Smooth muscle cell (in vitro differentiated cells): Measurements from ENCODE around the gene ARF5. TPM values are rescaled to one million over a fixed set of nuclear protein-coding genes. Genes with fewer than 3 reads are reported as not detected.

Experiments used
- DNase-seq: peaks from one replicate; lab custom pipeline; 2025; ENCODE audit not compliant: unreplicated experiment; lab: John Stamatoyannopoulos, UW
- H2AFZ ChIP-seq: fragments of 200-600 bp; sonication (generic); 2 replicates; pipeline ENCODE4 v1.6.0; 2016; ENCODE audit warnings: antibody characterized with exemption, low read depth, mild to moderate bottlenecking
- H3F3A ChIP-seq: fragments of 200-600 bp; sonication (generic); 2 replicates; pipeline ENCODE4 v1.6.0; 2017; ENCODE audit warnings: antibody characterized with exemption, low read depth
- H3K27ac ChIP-seq: fragments of 200-600 bp; sonication (generic); 2 replicates; pipeline ENCODE4 v1.5.1; 2016; ENCODE audit warnings: low read depth, mild to moderate bottlenecking
- H3K27me3 ChIP-seq: fragments of 200-600 bp; sonication (generic); 2 replicates; pipeline ENCODE4 v1.6.1; 2016; ENCODE audit warnings: low read depth, mild to moderate bottlenecking
- H3K36me3 ChIP-seq: fragments of 200-600 bp; sonication (generic); 2 replicates; pipeline ENCODE4 v1.5.1; 2016; ENCODE audit warnings: low read depth
- H3K4me1 ChIP-seq: fragments of 200-600 bp; sonication (generic); 2 replicates; pipeline ENCODE4 v1.5.1; 2016; ENCODE audit warnings: low read depth
- H3K4me2 ChIP-seq: fragments of 200-600 bp; sonication (generic); 2 replicates; pipeline ENCODE4 v1.6.0; 2016; ENCODE audit warnings: mild to moderate bottlenecking
- H3K4me3 ChIP-seq: fragments of 200-600 bp; sonication (generic); 2 replicates; pipeline ENCODE4 v1.5.1; 2016; ENCODE audit warnings: mild to moderate bottlenecking
- H3K79me2 ChIP-seq: fragments of 200-600 bp; sonication (generic); 2 replicates; pipeline ENCODE4 v1.6.0; 2016; ENCODE audit warnings: low read depth, mild to moderate bottlenecking
- H3K9ac ChIP-seq: fragments of 200-600 bp; sonication (generic); 2 replicates; pipeline ENCODE4 v1.6.0; 2016; ENCODE audit warnings: low read depth
- H3K9me3 ChIP-seq: fragments of 200-600 bp; sonication (generic); replicated peaks from 2 replicates; pipeline ENCODE4 v1.5.1; 2016; ENCODE audit warnings: low read depth
- H4K20me1 ChIP-seq: fragments of 200-600 bp; sonication (generic); 2 replicates; pipeline ENCODE4 v1.6.0; 2016; ENCODE audit warnings: low read depth
- CTCF ChIP-seq: fragments of 200-600 bp; sonication (generic); IDR thresholded peaks from 2 replicates; pipeline ENCODE4 v1.5.1; 2017; ENCODE audit warnings: borderline replicate concordance, mild to moderate bottlenecking, antibody characterized with exemption; ENCODE audit not compliant: insufficient read depth, poor library complexity, severe bottlenecking
- WGBS: methylation state at CpG from one replicate; pipeline ENCODE4 v1.1.7; 2016; ENCODE audit warnings: low lambda C conversion rate; 5-methylcytosine and 5-hydroxymethylcytosine counted together
- polyA plus RNA-seq: library from polyadenylated mRNA; unstranded; fragments of >200 nt; fragmentation: Nextera tagmentation; extraction: Ambion mirVana; gene quantifications from 2 replicates; pipeline ENCODE4 v1.2.1, GENCODE V29; 2016
- total RNA-seq: library from RNA; depleted of rRNA; stranded (reverse); fragments of >200 nt; gene quantifications from 2 replicates; pipeline ENCODE4 v1.2.3, GENCODE V29; 2014

Gene ARF5
- total and polyA plus RNA-seq, 2 experiments from 2014 or later, result 196 to 219 TPM

GRCh38 chr7:127600885-127601284 lies 12.7 kb downstream of the ARF5 start:
- Histone ChIP-seq H3K27me3 (no peaks in the 10 kb centered on the region), H3K4me2 (no peak overlapping the region), H3K9me3 (no peaks in the 10 kb centered on the region), H3K9ac (no peak overlapping the region), H3K36me3 (no peaks in the 10 kb centered on the region), H2AFZ (no peak overlapping the region), H3K4me3 (no peak overlapping the region), H3K27ac (no peak overlapping the region), H3K4me1 (no peaks in the 10 kb centered on the region), H3F3A (no peaks in the 10 kb centered on the region), H3K79me2 (no peaks in the 10 kb centered on the region), H4K20me1 (no peaks in the 10 kb centered on the region)
- no peak for DNase-seq
- TF ChIP-seq CTCF, result no peak
- WGBS, result 82% methylated on average over 3 of the region's 3 CpGs

DNA sequence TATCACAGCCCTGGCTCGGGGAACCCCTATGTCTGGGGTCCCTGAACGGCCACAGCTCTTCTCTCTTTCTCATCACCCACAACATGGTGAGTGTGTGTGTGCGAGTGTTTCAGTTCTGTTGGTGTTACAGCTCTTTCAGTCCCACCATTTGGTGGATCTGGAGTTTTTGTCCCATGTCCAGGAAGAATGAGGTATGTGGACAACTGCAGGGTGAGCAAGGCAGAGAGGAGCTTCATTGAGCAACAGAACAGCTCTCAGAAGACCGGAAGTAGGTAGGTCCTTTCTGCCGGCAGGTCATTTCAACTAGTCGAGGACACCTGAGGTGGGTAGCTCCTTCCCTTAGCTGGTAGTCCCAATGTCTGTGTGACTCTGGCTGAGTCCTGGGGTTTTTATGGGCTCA lies 20.2 kb downstream of the ARF5 start:
- H3K27ac ChIP-seq, result no peak overlapping the region
- no peak overlapping the region for H2AFZ ChIP-seq
- DNase-seq, result no peak
- H3K9me3 ChIP-seq, result no peaks in the 10 kb centered on the region
- 85% methylated on average over 6 of the region's 6 CpGs for WGBS
- H4K20me1 ChIP-seq, result no peaks in the 10 kb centered on the region
- H3K4me3 ChIP-seq, result no peak overlapping the region
- H3K27me3 ChIP-seq, result peaks cover 4% of the 10 kb centered on the region
- no peaks in the 10 kb centered on the region for H3K36me3 ChIP-seq
- no peaks in the 10 kb centered on the region for H3K79me2 ChIP-seq
- H3K9ac ChIP-seq, result no peak overlapping the region
- no peaks in the 10 kb centered on the region for H3F3A ChIP-seq
- no peak for TF ChIP-seq CTCF
- no peaks in the 10 kb centered on the region for H3K4me1 ChIP-seq
- no peak overlapping the region for H3K4me2 ChIP-seq

GRCh38 chr7:127609297-127609696 lies 21.1 kb downstream of the ARF5 start:
- no peak overlapping the region for H3K4me2 ChIP-seq
- H3K27ac ChIP-seq, result no peak overlapping the region
- H3F3A ChIP-seq, result no peaks in the 10 kb centered on the region
- no peaks in the 10 kb centered on the region for H3K9me3 ChIP-seq
- H3K27me3 ChIP-seq, result peaks cover 10% of the 10 kb centered on the region
- H2AFZ ChIP-seq, result no peak overlapping the region
- no peaks in the 10 kb centered on the region for H3K79me2 ChIP-seq
- H4K20me1 ChIP-seq, result no peaks in the 10 kb centered on the region
- no peaks in the 10 kb centered on the region for H3K4me1 ChIP-seq
- H3K36me3 ChIP-seq, result no peaks in the 10 kb centered on the region
- no peak overlapping the region for H3K4me3 ChIP-seq
- no peak for DNase-seq
- TF ChIP-seq CTCF, result no peak
- H3K9ac ChIP-seq, result no peak overlapping the region
- 78% methylated on average over 6 of the region's 6 CpGs for WGBS

DNA sequence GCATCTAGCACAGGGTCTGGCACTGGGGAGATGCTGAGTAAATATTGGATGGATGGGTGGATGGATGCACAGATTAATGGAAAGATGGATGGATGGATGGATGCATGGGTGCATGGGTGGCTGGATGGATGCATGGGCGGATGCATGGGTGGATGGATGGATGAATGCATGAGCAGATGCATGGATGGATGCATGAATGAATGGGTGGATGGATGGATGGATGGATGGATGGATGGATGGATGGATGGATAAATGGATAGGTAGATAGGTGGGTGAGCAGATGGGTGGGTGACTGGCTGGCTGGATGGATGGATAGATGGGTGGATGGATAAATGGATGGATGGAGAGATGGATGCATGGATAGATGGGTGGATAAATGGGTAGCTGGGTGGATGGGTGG lies 24.1 kb downstream of the ARF5 start:
- TF ChIP-seq CTCF, result no peak
- Histone ChIP-seq H3K4me3 (no peak overlapping the region), H3K27ac (no peak overlapping the region), H4K20me1 (no peaks in the 10 kb centered on the region), H3K9ac (no peak overlapping the region), H3K27me3 (peaks cover 40% of the 10 kb centered on the region), H3K79me2 (no peaks in the 10 kb centered on the region), H3K4me2 (no peak overlapping the region), H3K36me3 (no peaks in the 10 kb centered on the region), H3K9me3 (no peaks in the 10 kb centered on the region), H3K4me1 (no peaks in the 10 kb centered on the region), H2AFZ (no peak overlapping the region), H3F3A (no peaks in the 10 kb centered on the region)
- DNase-seq, result no peak
- WGBS, result 90% methylated on average over 1 of the region's 1 CpG
